ENCODE data around the gene AQP5.
"Not testable (repeated sequence)": the region's sequence is repeated elsewhere in the genome, so short reads cannot be mapped to it uniquely, and the experiment has no call there.

Gene AQP5

GRCh38 chr12:49980501-49981349 lies 19.1 kb downstream of the AQP5 start:
- peak; percentile 63 for DNase-seq (ENCODE audit: low spot score)

GRCh38 chr12:49982246-49983087 lies 20.8 kb downstream of the AQP5 start:
- no peak for DNase-seq (ENCODE audit: low spot score)

- DNase-seq (ENCODE audit: low spot score) = peak; percentile 85
These were observed 22.2 kb downstream of the AQP5 start for GRCh38 chr12:49983892-49984291.

GRCh38 chr12:49984476-49985359 lies 23.0 kb downstream of the AQP5 start:
- DNase-seq (ENCODE audit: low spot score) = peak; percentile 64

GRCh38 chr12:49985981-49986380 lies 24.3 kb downstream of the AQP5 start:
- DNase-seq (ENCODE audit: low spot score) = no peak

GRCh38 chr12:49986476-49986875 lies 24.8 kb downstream of the AQP5 start:
- not testable (repeated sequence) for DNase-seq (ENCODE audit: low spot score)

GRCh38 chr12:49987625-49988303 lies 26.1 kb downstream of the AQP5 start:
- DNase-seq (ENCODE audit: low spot score) = no peak

GRCh38 chr12:49989400-49989799 lies 27.7 kb downstream of the AQP5 start:
- not testable (repeated sequence) for DNase-seq (ENCODE audit: low spot score)

- DNase-seq (ENCODE audit: low spot score) = no peak
These were observed 28.6 kb downstream of the AQP5 start for GRCh38 chr12:49990273-49990672.

- DNase-seq (ENCODE audit: low spot score) = no peak
These were observed 36.8 kb downstream of the AQP5 start for GRCh38 chr12:49998453-49998852.

- DNase-seq (ENCODE audit: low spot score) = no peak
These were observed 41.9 kb downstream of the AQP5 start for GRCh38 chr12:50003595-50003994.

GRCh38 chr12:50004696-50005095 lies 43.0 kb downstream of the AQP5 start:
- DNase-seq (ENCODE audit: low spot score) = no peak

GRCh38 chr12:50005175-50005574 lies 43.5 kb downstream of the AQP5 start:
- no peak for DNase-seq (ENCODE audit: low spot score)

- no peak for DNase-seq (ENCODE audit: low spot score)
These were observed 44.6 kb downstream of the AQP5 start for GRCh38 chr12:50006280-50006679.

- DNase-seq (ENCODE audit: low spot score) = no peak
These were observed 45.2 kb downstream of the AQP5 start for GRCh38 chr12:50006754-50007442.

GRCh38 chr12:50013361-50014147 lies 51.9 kb downstream of the AQP5 start:
- DNase-seq (ENCODE audit: low spot score) = no peak

GRCh38 chr12:50014342-50014741 lies 52.7 kb downstream of the AQP5 start:
- no peak for DNase-seq (ENCODE audit: low spot score)

Data from ecto neural progenitor cell (in vitro differentiated cells).